HUES6 (cell line): ENCODE results near the gene RAI14.

Experiments
- H3K27ac ChIP-seq: 2 replicates; pipeline ENCODE4 v1.7.0; 2013; ENCODE audit warnings: low read depth, mild to moderate bottlenecking, low read length, inconsistent platforms
- H3K27me3 ChIP-seq: 2 replicates; pipeline ENCODE4 v1.6.1; 2013; ENCODE audit warnings: low read length; ENCODE audit not compliant: control insufficient read depth, insufficient read depth
- H3K36me3 ChIP-seq: 2 replicates; pipeline ENCODE4 v1.6.1; 2013; ENCODE audit warnings: low read length; ENCODE audit not compliant: control insufficient read depth, insufficient read depth
- H3K4me1 ChIP-seq: 2 replicates; pipeline ENCODE4 v1.6.1; 2013; ENCODE audit warnings: low read length; ENCODE audit not compliant: control insufficient read depth, insufficient read depth
- H3K4me3 ChIP-seq: 2 replicates; pipeline ENCODE4 v1.5.1; 2013; ENCODE audit warnings: low read depth, low read length
- H3K9ac ChIP-seq: one replicate; pipeline ENCODE4 v1.6.1; 2013; ENCODE audit warnings: mild to moderate bottlenecking, low read length
- H3K9me3 ChIP-seq: 2 replicates; pipeline ENCODE4 v1.6.1; 2013; ENCODE audit warnings: low read depth, low read length; ENCODE audit not compliant: control insufficient read depth, insufficient read depth

Gene RAI14

DNA sequence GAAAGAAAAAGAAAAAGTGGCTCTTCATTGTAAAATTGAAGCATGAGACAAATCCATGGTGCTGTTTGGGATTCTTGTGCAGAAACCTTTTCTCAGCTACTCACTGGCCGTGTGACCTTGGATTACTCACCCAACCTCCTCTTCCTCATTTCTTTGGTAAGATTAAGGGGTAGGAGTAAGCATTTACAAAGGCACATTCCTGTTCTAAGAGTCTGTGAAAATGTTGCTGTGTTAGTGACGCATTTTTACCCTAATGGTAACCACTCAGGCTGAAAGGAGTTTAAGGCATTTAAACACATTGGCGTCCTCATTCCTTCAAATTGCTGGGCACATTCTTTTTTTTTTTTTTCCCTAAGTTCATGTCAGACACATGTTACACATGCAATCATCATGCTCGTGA is 4.3 kb downstream of the RAI14 start:
- no peaks in the 10 kb centered on the region for H3K27me3 ChIP-seq
- H3K4me3 ChIP-seq, result no peak overlapping the region
- no peak overlapping the region for H3K27ac ChIP-seq
- H3K9me3 ChIP-seq, result no peaks in the 10 kb centered on the region
- H3K4me1 ChIP-seq, result peaks cover 12% of the 10 kb centered on the region
- peaks cover 40% of the 10 kb centered on the region for H3K36me3 ChIP-seq
- no peak overlapping the region for H3K9ac ChIP-seq

GRCh38 chr5:34663771-34664496 is 7.8 kb downstream of the RAI14 start:
- no peak overlapping the region for H3K27ac ChIP-seq
- no peaks in the 10 kb centered on the region for H3K9me3 ChIP-seq
- H3K36me3 ChIP-seq, result peaks cover 56% of the 10 kb centered on the region
- H3K27me3 ChIP-seq, result no peaks in the 10 kb centered on the region
- peaks cover 10% of the 10 kb centered on the region for H3K4me1 ChIP-seq
- no peak overlapping the region for H3K4me3 ChIP-seq
- H3K9ac ChIP-seq, result no peak overlapping the region

- Histone ChIP-seq H3K4me3 (no peak overlapping the region), H3K27ac (no peak overlapping the region), H3K4me1 (peaks cover 21% of the 10 kb centered on the region), H3K9me3 (no peaks in the 10 kb centered on the region), H3K9ac (no peak overlapping the region), H3K27me3 (no peaks in the 10 kb centered on the region), H3K36me3 (peaks cover 39% of the 10 kb centered on the region)
Measured at GRCh38 chr5:34666392-34667080, 10.4 kb downstream of the RAI14 start.

GRCh38 chr5:34667705-34668104 is 11.6 kb downstream of the RAI14 start:
- H3K4me1 ChIP-seq, result peaks cover 29% of the 10 kb centered on the region
- no peaks in the 10 kb centered on the region for H3K9me3 ChIP-seq
- H3K27me3 ChIP-seq, result no peaks in the 10 kb centered on the region
- H3K9ac ChIP-seq, result no peak overlapping the region
- peaks cover 30% of the 10 kb centered on the region for H3K36me3 ChIP-seq
- H3K4me3 ChIP-seq, result no peak overlapping the region
- peak overlapping the region; percentile 9; the same call in 1 of the 2 replicates for H3K27ac ChIP-seq

- no peaks in the 10 kb centered on the region for H3K9me3 ChIP-seq
- no peak overlapping the region for H3K4me3 ChIP-seq
- peaks cover 37% of the 10 kb centered on the region for H3K4me1 ChIP-seq
- H3K27me3 ChIP-seq, result no peaks in the 10 kb centered on the region
- H3K27ac ChIP-seq, result no peak overlapping the region
- H3K9ac ChIP-seq, result no peak overlapping the region
- H3K36me3 ChIP-seq, result peaks cover 22% of the 10 kb centered on the region
Measured at GRCh38 chr5:34669931-34670516, 13.9 kb downstream of the RAI14 start.

DNA sequence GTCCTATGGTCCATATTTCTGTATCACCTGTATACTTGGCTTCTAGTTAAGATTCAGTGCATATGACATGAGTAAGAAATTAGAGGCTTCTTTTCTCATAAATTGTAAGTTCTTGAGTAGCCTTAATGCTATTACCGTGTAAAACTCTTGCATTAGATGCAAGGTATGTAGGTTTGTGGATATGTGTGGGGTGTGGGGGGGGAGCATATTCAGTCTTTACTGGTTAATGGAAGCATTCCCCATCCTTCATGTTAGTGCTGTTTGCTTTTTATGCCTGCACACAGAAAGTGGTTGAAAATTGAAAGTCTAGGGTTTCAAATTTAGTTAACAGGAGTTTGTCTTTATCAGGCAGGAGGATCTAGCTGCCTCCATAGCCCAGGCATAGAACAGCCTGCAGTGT is 16.1 kb downstream of the RAI14 start:
- Histone ChIP-seq H3K27me3 (no peaks in the 10 kb centered on the region), H3K9me3 (no peaks in the 10 kb centered on the region), H3K36me3 (peaks cover 21% of the 10 kb centered on the region), H3K9ac (no peak overlapping the region), H3K4me1 (peaks cover 28% of the 10 kb centered on the region), H3K27ac (no peak overlapping the region), H3K4me3 (no peak overlapping the region)

DNA sequence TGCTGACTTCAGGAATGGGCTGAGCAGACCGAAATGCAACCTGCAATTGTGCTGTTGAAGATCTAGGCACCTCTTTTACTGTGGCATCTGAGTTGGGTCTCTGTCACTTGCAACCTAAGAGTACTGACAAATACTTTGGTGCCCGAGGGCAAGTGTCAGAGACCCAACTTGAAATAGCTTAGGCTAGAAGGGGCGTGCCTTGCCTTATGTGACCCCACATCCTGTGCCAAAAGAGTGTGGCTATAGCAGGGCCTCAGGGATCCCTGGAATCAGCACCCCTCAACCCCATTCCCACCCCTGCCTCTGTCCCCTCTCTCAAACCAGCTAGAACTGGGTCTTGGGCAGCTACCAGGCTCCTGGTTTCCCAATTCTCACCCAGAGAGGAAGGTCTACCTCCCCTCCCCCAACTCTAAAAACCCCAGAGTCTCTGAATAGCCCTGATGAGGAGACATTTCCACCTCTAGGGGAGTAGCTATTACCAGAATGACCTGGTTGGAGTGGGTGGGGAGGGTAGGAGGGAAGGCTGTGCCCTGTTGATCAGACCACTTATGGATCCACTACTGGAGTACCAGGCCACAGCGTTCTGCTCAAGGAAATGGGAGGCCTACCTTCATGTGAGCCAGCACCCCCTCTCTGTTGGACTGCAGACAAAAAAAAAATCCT is 17.5 kb downstream of the RAI14 start:
- Histone ChIP-seq H3K4me1 (peaks cover 31% of the 10 kb centered on the region), H3K27ac (no peak overlapping the region), H3K4me3 (no peak overlapping the region), H3K36me3 (peaks cover 17% of the 10 kb centered on the region), H3K27me3 (no peaks in the 10 kb centered on the region), H3K9ac (no peak overlapping the region), H3K9me3 (no peaks in the 10 kb centered on the region)

DNA sequence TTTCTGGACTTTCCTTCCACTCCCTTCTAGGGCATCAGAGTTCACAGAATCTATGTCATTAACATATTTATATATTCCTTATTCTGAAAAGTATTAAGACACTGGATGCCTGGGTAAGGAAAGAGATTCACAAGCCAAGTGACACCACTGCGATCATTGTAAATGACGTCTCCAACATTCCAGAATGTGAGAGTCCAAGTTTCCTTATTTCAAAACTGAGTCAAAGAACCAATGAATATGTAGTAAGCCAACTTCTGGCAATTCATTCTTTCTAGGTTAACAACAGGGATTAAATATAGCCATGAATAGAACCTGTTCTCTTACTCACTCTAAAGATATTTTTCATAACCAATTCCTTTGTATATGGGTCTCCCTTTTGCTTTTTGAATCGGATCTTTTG is 18.1 kb downstream of the RAI14 start:
- Histone ChIP-seq H3K4me1 (peaks cover 35% of the 10 kb centered on the region), H3K27ac (no peak overlapping the region), H3K9me3 (no peaks in the 10 kb centered on the region)

GRCh38 chr5:34675857-34676256 is 19.7 kb downstream of the RAI14 start:
- H3K36me3 ChIP-seq, result peaks cover 24% of the 10 kb centered on the region
- peaks cover 27% of the 10 kb centered on the region for H3K4me1 ChIP-seq
- no peak overlapping the region for H3K9ac ChIP-seq
- H3K27ac ChIP-seq, result no peak overlapping the region
- no peaks in the 10 kb centered on the region for H3K27me3 ChIP-seq
- no peaks in the 10 kb centered on the region for H3K9me3 ChIP-seq
- no peak overlapping the region for H3K4me3 ChIP-seq

More for the DNA sequence above, 18.1 kb downstream of the RAI14 start:
- Histone ChIP-seq H3K27me3 (no peaks in the 10 kb centered on the region), H3K9ac (no peak overlapping the region), H3K36me3 (peaks cover 22% of the 10 kb centered on the region), H3K4me3 (no peak overlapping the region)

DNA sequence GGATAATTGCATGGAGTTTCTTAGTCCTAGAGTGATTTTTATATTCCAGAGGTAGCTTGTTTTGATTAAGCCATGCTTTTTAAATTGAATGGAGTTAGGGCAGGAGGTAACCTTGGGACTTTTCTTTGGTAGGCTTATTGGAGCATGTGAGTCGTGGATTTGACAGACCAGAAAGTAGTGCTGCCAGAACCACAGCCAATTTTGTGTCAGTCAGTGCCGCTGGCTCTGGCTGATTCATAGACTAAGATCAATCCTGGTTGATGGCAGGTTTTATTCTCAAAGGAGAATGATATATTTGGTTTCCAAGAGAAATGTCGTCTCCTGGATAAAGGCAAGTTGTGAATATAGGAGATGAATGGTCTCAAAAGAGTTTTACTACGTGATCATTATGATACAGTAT is 20.3 kb downstream of the RAI14 start:
- Histone ChIP-seq H3K27ac (no peak overlapping the region), H3K36me3 (peaks cover 24% of the 10 kb centered on the region), H3K4me3 (no peak overlapping the region), H3K9ac (no peak overlapping the region), H3K27me3 (no peaks in the 10 kb centered on the region), H3K9me3 (no peaks in the 10 kb centered on the region), H3K4me1 (peaks cover 27% of the 10 kb centered on the region)

DNA sequence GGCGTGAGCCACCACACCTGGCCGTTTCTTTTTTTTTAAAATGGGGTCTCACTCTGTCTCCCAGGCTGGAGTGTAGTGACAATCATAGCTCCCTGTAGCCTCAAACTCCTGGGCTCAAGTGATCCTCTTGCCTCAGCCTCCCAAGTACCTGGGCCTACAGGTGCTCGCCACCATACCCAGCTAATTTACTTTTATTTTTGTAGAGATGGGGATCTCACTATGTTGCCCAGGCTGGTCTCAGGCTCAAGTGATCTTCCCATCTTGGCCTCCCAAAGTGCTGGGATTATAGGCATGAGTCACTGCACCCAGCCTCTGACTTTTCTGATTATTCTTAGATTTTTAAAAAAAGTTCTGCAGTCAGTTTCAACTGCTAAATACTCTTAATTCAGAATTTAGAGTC is 21.3 kb downstream of the RAI14 start:
- Histone ChIP-seq H3K4me1 (peaks cover 22% of the 10 kb centered on the region), H3K27ac (no peak overlapping the region), H3K36me3 (peaks cover 24% of the 10 kb centered on the region), H3K4me3 (no peak overlapping the region), H3K9me3 (no peaks in the 10 kb centered on the region), H3K27me3 (no peaks in the 10 kb centered on the region), H3K9ac (no peak overlapping the region)
